Epithelial cell of proximal tubule (primary cell): ENCODE measurements around the gene ORMDL2. TPM values are rescaled to one million over a fixed set of nuclear protein-coding genes. Genes with fewer than 3 reads are reported as not detected.
"Not testable (repeated sequence)": the region's sequence is repeated elsewhere in the genome, so short reads cannot be mapped to it uniquely, and the experiment has no call there.

Source experiments
- DNase-seq: peaks from one replicate; pipeline ENCODE4 v3.0.0-alpha.2; 2011; ENCODE audit warnings: low read depth
- H3K4me3 ChIP-seq: 2 replicates; pipeline ENCODE4 v1.5.1; 2011; ENCODE audit warnings: low read depth, mild to moderate bottlenecking, low read length
- total RNA-seq: library from RNA; depleted of rRNA; stranded (reverse); fragments of >200 nt; gene quantifications from 2 replicates; pipeline ENCODE4 v1.2.3, GENCODE V29; 2015
- TF ChIP-seq, protein P1 (sequence below): conservative IDR thresholded peaks from 2 replicates; pipeline ENCODE4 v1.5.1; 2012; ENCODE audit warnings: low read depth, mild to moderate bottlenecking, low read length

The ORMDL2 gene
- total RNA-seq, 1 donor from 2014 or later = 40.5 TPM

DNA sequence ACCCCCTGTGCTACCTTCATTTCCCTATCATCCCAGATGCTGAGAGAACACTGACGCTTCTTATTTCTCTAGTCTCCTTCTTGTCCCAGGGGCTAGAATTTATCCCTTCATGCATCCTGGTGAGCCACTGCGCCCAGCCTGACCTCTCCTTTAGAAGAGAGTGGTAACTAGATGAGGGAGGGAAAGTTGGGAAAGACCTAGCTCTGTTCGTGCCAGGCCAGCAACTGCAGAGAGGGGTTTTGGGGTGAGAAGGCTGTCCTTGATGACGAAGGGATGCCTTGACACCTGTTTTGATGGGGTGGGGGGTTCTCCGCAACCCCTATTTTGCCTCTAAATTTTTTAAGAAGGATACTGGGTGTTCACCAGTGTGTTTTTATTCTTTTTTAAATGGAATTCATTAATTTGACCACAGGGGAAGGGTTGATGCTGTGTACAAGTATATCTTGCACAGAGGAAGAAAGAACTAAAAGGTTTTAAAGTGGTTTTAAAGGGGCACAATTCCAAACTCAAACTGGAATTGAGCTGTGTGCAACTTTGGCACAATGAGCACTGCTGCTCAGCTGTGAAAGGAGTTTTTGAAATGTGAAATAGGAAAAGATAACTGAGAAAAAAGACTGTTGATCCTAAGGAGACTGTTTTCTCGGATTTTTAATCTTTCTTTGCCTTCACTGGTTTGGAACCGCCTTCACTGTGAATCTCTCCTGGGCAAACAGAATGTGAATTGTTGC is 31.9 kb downstream of the ORMDL2 start:
- no peak for DNase-seq
- no peak overlapping the region for H3K4me3 ChIP-seq
- TF ChIP-seq, protein P1, sequence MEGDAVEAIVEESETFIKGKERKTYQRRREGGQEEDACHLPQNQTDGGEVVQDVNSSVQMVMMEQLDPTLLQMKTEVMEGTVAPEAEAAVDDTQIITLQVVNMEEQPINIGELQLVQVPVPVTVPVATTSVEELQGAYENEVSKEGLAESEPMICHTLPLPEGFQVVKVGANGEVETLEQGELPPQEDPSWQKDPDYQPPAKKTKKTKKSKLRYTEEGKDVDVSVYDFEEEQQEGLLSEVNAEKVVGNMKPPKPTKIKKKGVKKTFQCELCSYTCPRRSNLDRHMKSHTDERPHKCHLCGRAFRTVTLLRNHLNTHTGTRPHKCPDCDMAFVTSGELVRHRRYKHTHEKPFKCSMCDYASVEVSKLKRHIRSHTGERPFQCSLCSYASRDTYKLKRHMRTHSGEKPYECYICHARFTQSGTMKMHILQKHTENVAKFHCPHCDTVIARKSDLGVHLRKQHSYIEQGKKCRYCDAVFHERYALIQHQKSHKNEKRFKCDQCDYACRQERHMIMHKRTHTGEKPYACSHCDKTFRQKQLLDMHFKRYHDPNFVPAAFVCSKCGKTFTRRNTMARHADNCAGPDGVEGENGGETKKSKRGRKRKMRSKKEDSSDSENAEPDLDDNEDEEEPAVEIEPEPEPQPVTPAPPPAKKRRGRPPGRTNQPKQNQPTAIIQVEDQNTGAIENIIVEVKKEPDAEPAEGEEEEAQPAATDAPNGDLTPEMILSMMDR = no peak

DNA sequence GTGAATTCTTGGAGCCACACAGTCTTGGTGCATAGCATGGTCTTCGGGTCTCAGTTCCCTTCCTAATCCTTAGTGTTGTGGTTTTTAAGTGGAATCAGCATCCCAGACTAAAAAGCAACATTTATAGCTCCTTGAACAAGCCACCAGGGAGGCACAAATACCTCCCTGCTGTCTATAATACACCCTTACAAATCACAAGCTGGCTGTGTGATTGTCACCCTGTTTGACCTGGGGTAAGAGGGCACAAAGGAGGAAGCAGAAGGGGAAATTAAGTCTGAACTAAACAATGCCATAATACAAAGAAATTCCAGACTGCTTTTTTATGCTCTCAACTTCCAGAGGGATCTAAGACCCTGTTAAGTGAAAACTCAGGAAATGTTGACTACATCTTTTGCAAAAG is 32.6 kb downstream of the ORMDL2 start:
- H3K4me3 ChIP-seq = no peak overlapping the region
- TF ChIP-seq, protein P1 = no peak
- DNase-seq = no peak

DNA sequence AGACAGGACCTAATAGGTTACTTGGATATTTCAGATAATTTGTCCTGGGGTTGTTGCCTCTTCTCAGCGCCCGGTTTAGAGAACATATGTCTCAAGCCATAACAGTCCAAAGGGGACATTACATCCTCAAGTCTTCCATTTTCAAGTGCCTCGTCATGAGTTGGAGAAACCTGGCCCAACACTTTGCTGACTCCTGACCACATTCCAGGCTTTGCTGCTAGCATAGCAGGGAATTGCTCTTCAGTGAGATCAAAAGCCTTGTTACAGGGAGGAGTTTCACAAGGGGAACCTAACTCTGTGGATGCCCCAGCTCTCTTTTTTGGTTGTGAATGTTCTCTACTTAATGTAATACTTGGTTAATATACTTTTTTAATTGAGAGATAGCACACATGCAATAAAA is 33.1 kb downstream of the ORMDL2 start:
- no peak for DNase-seq
- H3K4me3 ChIP-seq = no peak overlapping the region
- TF ChIP-seq, protein P1 = no peak

DNA sequence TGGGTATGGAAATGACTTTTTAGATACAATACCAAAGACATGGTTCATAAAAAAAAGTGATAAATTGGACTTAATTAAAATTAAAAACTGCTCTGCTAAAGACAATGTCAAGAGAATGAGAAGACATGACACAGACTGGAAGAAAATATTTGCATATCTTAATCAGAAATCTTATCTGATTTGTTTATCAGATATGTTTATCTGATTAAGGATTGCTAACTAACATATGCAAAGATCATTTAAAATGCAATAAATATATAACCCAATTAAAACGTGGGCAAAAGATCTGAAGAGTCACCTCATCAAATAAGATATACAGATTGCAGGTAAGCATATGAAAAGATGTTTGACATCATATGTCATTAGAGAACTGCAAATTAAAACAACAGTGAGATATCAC is 34.9 kb downstream of the ORMDL2 start:
- H3K4me3 ChIP-seq = no peak overlapping the region
- no peak for DNase-seq
- TF ChIP-seq, protein P1 = no peak

DNA sequence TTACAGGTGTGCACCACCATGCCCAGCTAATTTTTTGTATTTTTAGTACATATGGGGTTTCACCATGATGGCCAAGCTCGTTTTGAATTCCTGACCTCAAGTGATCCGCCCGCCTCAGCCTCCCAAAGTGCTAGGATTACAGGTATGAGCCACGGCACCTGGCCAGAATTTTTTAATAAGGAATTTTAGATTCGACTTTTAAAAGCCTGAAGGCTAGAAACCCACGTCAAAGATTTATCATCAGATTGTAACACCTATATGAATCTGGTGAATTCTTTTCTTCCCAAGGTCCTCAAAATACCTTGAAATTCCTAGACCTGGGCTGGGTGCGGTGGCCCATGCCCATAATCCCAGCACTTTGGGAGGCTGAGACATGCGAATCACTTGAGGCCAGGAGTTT is 43.6 kb downstream of the ORMDL2 start:
- DNase-seq = no peak
- TF ChIP-seq, protein P1 = no peak
- no peak overlapping the region for H3K4me3 ChIP-seq

DNA sequence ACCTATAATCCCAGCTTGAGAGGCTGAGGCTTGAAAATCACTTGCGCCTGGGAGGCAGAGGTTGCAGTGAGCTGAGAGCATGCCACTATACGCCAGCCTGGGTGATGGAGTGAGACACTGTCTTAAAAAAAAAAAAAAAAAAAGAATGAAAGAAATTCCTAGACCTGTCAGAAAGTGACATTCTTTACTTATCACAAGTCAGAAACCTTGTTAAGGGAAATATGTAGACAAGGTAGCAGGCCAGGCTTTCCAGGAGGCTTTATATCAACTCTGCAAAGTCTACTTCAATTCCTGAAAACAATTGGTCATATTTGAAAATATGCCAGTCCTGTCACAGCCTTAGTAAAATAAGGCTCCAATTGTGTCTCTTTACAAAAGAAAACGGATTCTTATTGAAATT is 44.0 kb downstream of the ORMDL2 start:
- H3K4me3 ChIP-seq = no peak overlapping the region
- DNase-seq = no peak
- TF ChIP-seq, protein P1 = no peak

DNA sequence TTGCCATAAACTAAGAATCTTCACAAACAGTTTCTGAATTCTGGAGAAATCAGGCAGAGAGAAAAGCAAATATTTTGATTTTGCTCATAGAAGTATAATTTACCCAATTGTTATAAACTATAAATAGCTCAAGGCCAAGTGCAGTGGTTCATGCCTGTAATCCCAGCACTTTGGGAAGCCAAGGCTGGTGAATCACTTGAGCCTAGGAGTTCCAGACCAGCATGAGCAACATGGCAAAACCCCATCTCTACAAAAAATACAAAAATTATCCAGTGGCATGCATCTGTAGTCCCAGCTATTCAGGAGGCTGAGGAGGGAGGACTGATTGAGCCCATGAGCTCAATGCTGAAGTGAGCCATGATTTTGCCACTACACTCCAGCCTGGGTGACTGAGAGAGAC is 44.4 kb downstream of the ORMDL2 start:
- TF ChIP-seq, protein P1 = no peak
- no peak overlapping the region for H3K4me3 ChIP-seq
- DNase-seq = no peak

DNA sequence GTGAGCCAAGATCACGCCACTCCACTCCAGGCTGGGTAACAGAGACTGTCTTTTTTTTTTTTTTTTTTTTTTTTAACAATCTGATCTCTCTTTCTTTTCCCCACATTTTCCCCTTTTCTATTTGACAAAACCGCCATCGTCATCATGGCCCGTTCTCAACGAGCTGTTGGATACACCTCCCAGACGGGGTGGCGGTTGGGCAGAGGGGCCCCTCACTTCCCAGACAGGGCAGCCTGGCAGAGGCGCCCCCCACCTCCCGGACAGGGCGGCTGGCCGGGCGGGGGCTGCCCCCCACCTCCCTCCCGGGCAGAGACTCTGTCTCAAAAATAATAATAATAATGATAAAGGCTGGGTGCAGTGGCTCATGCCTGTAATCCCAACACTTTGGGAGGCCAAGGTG is 45.1 kb downstream of the ORMDL2 start:
- not testable (repeated sequence) for DNase-seq, H3K4me3 ChIP-seq
